Measurements from ENCODE around the gene PCGF3.

DNA sequence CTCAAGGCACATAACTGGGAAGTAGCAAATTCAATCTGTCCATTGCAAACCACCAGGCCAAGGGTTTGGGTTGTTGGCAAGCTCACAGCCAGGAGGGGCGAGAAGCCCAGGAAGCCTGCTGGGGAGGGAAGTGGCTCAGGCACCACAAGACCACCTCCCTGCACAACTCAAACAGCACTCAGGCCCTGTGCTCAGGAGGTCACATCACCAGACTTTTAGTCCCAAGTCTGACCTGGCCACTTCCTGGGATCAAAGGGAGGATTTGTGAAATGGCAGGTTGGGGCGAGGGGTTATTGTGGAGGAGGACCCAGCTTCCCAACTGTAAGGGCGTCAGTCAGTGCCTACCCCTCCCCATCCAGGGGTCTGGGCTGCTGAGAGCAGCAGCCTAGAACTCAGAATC, 33.9 kb upstream of the PCGF3 start:
- TF ChIP-seq TAF1 (IDR thresholded peaks at IDR 0.05; ENCODE audit: borderline replicate concordance, insufficient read depth, low read length) (no peak), POLR2AphosphoS5 (IDR thresholded peaks at IDR 0.05; ENCODE audit: low read depth, low read length) (no peak), SIN3A (IDR thresholded peaks at IDR 0.05; ENCODE audit: borderline replicate concordance, insufficient read depth, low read length) (no peak)
- TF ChIP-seq, protein P1, sequence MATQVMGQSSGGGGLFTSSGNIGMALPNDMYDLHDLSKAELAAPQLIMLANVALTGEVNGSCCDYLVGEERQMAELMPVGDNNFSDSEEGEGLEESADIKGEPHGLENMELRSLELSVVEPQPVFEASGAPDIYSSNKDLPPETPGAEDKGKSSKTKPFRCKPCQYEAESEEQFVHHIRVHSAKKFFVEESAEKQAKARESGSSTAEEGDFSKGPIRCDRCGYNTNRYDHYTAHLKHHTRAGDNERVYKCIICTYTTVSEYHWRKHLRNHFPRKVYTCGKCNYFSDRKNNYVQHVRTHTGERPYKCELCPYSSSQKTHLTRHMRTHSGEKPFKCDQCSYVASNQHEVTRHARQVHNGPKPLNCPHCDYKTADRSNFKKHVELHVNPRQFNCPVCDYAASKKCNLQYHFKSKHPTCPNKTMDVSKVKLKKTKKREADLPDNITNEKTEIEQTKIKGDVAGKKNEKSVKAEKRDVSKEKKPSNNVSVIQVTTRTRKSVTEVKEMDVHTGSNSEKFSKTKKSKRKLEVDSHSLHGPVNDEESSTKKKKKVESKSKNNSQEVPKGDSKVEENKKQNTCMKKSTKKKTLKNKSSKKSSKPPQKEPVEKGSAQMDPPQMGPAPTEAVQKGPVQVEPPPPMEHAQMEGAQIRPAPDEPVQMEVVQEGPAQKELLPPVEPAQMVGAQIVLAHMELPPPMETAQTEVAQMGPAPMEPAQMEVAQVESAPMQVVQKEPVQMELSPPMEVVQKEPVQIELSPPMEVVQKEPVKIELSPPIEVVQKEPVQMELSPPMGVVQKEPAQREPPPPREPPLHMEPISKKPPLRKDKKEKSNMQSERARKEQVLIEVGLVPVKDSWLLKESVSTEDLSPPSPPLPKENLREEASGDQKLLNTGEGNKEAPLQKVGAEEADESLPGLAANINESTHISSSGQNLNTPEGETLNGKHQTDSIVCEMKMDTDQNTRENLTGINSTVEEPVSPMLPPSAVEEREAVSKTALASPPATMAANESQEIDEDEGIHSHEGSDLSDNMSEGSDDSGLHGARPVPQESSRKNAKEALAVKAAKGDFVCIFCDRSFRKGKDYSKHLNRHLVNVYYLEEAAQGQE (IDR thresholded peaks at IDR 0.05; ENCODE audit: insufficient read depth in 1 of 2, low read depth in 2 of 2, low read length in 2 of 2) = no peak
